ENCODE results near the gene CAMK1D. TPM values are rescaled to one million over a fixed set of nuclear protein-coding genes. Genes with fewer than 3 reads are reported as not detected.

The CAMK1D gene
- total RNA-seq, 1 experiment from 2014 or later = 10.2 TPM

GRCh38 chr10:12600652-12601051, 251.3 kb downstream of the CAMK1D start:
- Mint-ChIP-seq H3K4me3 (no peak overlapping the region), H3K36me3 (peaks cover 15% of the 10 kb centered on the region), H3K4me1 (peaks cover 5% of the 10 kb centered on the region), H3K27me3 (ENCODE audit: low read depth) (no peaks in the 10 kb centered on the region), H3K9me3 (peaks cover 30% of the 10 kb centered on the region), H3K27ac (no peak overlapping the region)
- DNase-seq (ENCODE audit: low spot score) (no peak), ATAC-seq (no peak)
- CTCF ChIA-PET = no interaction called here
- TF ChIP-seq MLX (CRISPR knock-in tag; IDR thresholded peaks at IDR 0.05) (no peak), E2F5 (CRISPR knock-in tag; IDR thresholded peaks at IDR 0.05) (no peak), GABPB1 (CRISPR knock-in tag; IDR thresholded peaks at IDR 0.05) (no peak), ZNF532 (CRISPR knock-in tag; IDR thresholded peaks at IDR 0.05; ENCODE audit: borderline replicate concordance) (no peak), NFATC4 (CRISPR knock-in tag; IDR thresholded peaks at IDR 0.05) (no peak), SMAD4 (CRISPR knock-in tag; IDR thresholded peaks at IDR 0.05) (no peak), ZBTB21 (CRISPR knock-in tag; IDR thresholded peaks at IDR 0.05; ENCODE audit: borderline replicate concordance) (no peak), E2F1 (CRISPR knock-in tag; IDR thresholded peaks at IDR 0.05) (no peak), JAZF1 (CRISPR knock-in tag; IDR thresholded peaks at IDR 0.05) (no peak), ARID4B (CRISPR knock-in tag; IDR thresholded peaks at IDR 0.05; ENCODE audit: borderline replicate concordance) (no peak), ZNF416 (CRISPR knock-in tag; IDR thresholded peaks at IDR 0.05) (no peak), KAT7 (CRISPR knock-in tag; IDR thresholded peaks at IDR 0.05; ENCODE audit: borderline replicate concordance) (no peak), HMGXB4 (CRISPR knock-in tag; IDR thresholded peaks at IDR 0.05) (no peak), ZNF317 (CRISPR knock-in tag; IDR thresholded peaks at IDR 0.05; ENCODE audit: borderline replicate concordance, low read depth) (no peak)
- POLR2A ChIA-PET = no interaction called here

Data from WTC11 (cell line).